CD14-positive monocyte (primary cell): ENCODE measurements around the gene UTP14C. TPM values are rescaled to one million over a fixed set of nuclear protein-coding genes. Genes with fewer than 3 reads are reported as not detected.

Experiments used
- DNase-seq, 3 donors: peaks; one replicate each; pipeline ENCODE4 v3.0.0-alpha.2; 2011 to 2022
- H2AFZ ChIP-seq: 2 replicates; pipeline ENCODE4 v1.6.0; 2012; ENCODE audit warnings: mild to moderate bottlenecking, low read depth, low read length, inconsistent platforms; ENCODE audit not compliant: insufficient read depth, poor library complexity, severe bottlenecking
- H3K27ac ChIP-seq, 2 donors: 1 replicate in 1 of 2; 2 replicates in 1 of 2; pipeline ENCODE4 v1.5.1; 2012 to 2013; ENCODE audit warnings: low read length in 2 of 2, control low read depth in 1 of 2, inconsistent platforms in 1 of 2, low read depth in 1 of 2, mild to moderate bottlenecking in 1 of 2
- H3K27me3 ChIP-seq, 2 donors: one replicate each; pipeline versions ENCODE4 v1.6.0 to v1.6.1; 2011 to 2013; ENCODE audit warnings: low read length in 2 of 2; ENCODE audit not compliant: control insufficient read depth in 2 of 2, insufficient read depth in 2 of 2
- H3K36me3 ChIP-seq, 2 donors: replicated peaks in 1 of 2; 1 replicate in 1 of 2; 2 replicates in 1 of 2; pipeline versions ENCODE4 v1.5.1 to v1.6.1; 2012 to 2013; ENCODE audit warnings: low read length in 2 of 2, control low read depth in 1 of 2, inconsistent platforms in 1 of 2, mild to moderate bottlenecking in 1 of 2; ENCODE audit not compliant: insufficient read depth in 2 of 2, control insufficient read depth in 1 of 2
- H3K4me1 ChIP-seq, 2 donors: 1 replicate in 1 of 2; 2 replicates in 1 of 2; pipeline versions ENCODE4 v1.5.1 to v1.6.1; 2012 to 2013; ENCODE audit warnings: low read length in 2 of 2, control low read depth in 1 of 2, inconsistent platforms in 1 of 2, mild to moderate bottlenecking in 1 of 2, moderate library complexity in 1 of 2; ENCODE audit not compliant: insufficient read depth in 2 of 2, control insufficient read depth in 1 of 2
- H3K4me2 ChIP-seq: replicated peaks from 2 replicates; pipeline ENCODE3; 2012; ENCODE audit warnings: low read length, moderate library complexity, mild to moderate bottlenecking; ENCODE audit not compliant: poor library complexity, severe bottlenecking; ENCODE audit errors: extremely low read depth
- H3K4me3 ChIP-seq, 3 experiments: fragments of 200-600 bp in 1 of 3; sonication (generic) in 1 of 3; replicated peaks in 1 of 3; 1 replicate in 2 of 3; 2 replicates in 1 of 3; pipeline ENCODE4 v1.5.1; 2011 to 2013; ENCODE audit warnings: low read length in 3 of 3, mild to moderate bottlenecking in 3 of 3, control low read depth in 2 of 3, low read depth in 2 of 3, inconsistent platforms in 1 of 3, moderate library complexity in 1 of 3
- H3K79me2 ChIP-seq: 2 replicates; pipeline ENCODE4 v1.6.0; 2012; ENCODE audit warnings: mild to moderate bottlenecking, control low read depth, inconsistent platforms, low read length, moderate library complexity; ENCODE audit not compliant: insufficient read depth
- H3K9ac ChIP-seq: 2 replicates; pipeline ENCODE4 v1.6.0; 2017; ENCODE audit warnings: low read length, mild to moderate bottlenecking; ENCODE audit not compliant: insufficient read depth, poor library complexity, severe bottlenecking
- H3K9me3 ChIP-seq, 2 donors: replicated peaks in 1 of 2; 1 replicate in 1 of 2; 2 replicates in 1 of 2; pipeline versions ENCODE4 v1.5.1 to v1.6.1; 2012 to 2013; ENCODE audit warnings: low read length in 2 of 2, control low read depth in 1 of 2; ENCODE audit not compliant: control insufficient read depth in 1 of 2, insufficient read depth in 1 of 2
- H4K20me1 ChIP-seq: 2 replicates; pipeline ENCODE4 v1.6.0; 2012; ENCODE audit warnings: mild to moderate bottlenecking, low read length, control low read depth, moderate library complexity; ENCODE audit not compliant: insufficient read depth
- H3K27ac Mint-ChIP-seq, 7 donors: one replicate each; pipeline ENCODE4 v1.8.0; 2020; ENCODE audit warnings: mild to moderate bottlenecking in 7 of 7, mixed read lengths in 7 of 7, moderate library complexity in 6 of 7, inconsistent platforms in 2 of 7
- H3K27me3 Mint-ChIP-seq, 3 donors: one replicate each; pipeline ENCODE4 v1.8.0; 2021 to 2022; ENCODE audit warnings: low read depth in 3 of 3, mild to moderate bottlenecking in 3 of 3, mixed read lengths in 3 of 3, moderate library complexity in 3 of 3, inconsistent platforms in 1 of 3
- H3K36me3 Mint-ChIP-seq, 2 donors: one replicate each; pipeline ENCODE4 v1.8.0; 2020; ENCODE audit warnings: mixed read lengths in 2 of 2, inconsistent platforms in 1 of 2, mild to moderate bottlenecking in 1 of 2
- H3K4me1 Mint-ChIP-seq: one replicate; pipeline ENCODE4 v1.8.0; 2020; ENCODE audit warnings: mild to moderate bottlenecking, mixed read lengths
- H3K4me3 Mint-ChIP-seq, 2 donors: one replicate each; pipeline ENCODE4 v1.8.0; 2020; ENCODE audit warnings: mild to moderate bottlenecking in 2 of 2, mixed read lengths in 2 of 2, moderate library complexity in 1 of 2
- H3K9me3 Mint-ChIP-seq, 7 donors: one replicate each; pipeline ENCODE4 v1.8.0; 2020 to 2022; ENCODE audit warnings: mixed read lengths in 7 of 7, mild to moderate bottlenecking in 6 of 7, moderate library complexity in 6 of 7, inconsistent platforms in 2 of 7
- CTCF ChIP-seq: fragments of 200-600 bp; IDR thresholded peaks from one replicate; pipeline ENCODE4 v1.8.0; 2022; ENCODE audit warnings: antibody characterized with exemption, mild to moderate bottlenecking
- WGBS: methylation state at CpG from one replicate; pipeline ENCODE4 v1.1.5; 2013; ENCODE audit warnings: missing lambda C conversion rate; ENCODE audit not compliant: insufficient coverage; 5-methylcytosine and 5-hydroxymethylcytosine counted together
- intact Hi-C, 2 donors: fragments of 100-400 bp; cut with micrococcal nuclease; formaldehyde crosslinking; loops; one replicate each; pipeline versions ENCODE4 v1.15.0 to v1.15.1; 2023
- polyA plus RNA-seq, 3 donors: library from polyadenylated mRNA; depleted of rRNA in 1 of 3; unstranded in 2 of 3; stranded (reverse) in 1 of 3; fragments of 300-500 nt in 2 of 3; fragments of >200 nt in 1 of 3; fragmentation: Illumina TruSeq in 2 of 3; gene quantifications; 1 replicate in 2 of 3; 2 replicates in 1 of 3; pipeline ENCODE4 v1.2.3, GENCODE V29; 2012 to 2021

The UTP14C gene
- polyA plus RNA-seq, 3 donors, result 1.2 to 1.5 (median 1.2) TPM

- intact Hi-C loops, result loop anchor here (5.0 to 10.0 kb wide), 4 partner anchors 186 to 559 kb away; partner anchors contain the start of genes CKAP2 (in 1 of the 2), INTS6 (in 1 of the 2) and VPS36 (in 1 of the 2)
- Histone ChIP-seq H3K79me2 (peaks cover 37% of the 10 kb centered on the region), H3K27ac (peak within 1 kb of the TSS; percentile 24 to 86), H3K9ac (peak within 1 kb of the TSS; percentile 72), H3K27me3 (peaks cover 22 to 33% of the 10 kb centered on the region in 2 donors), H3K36me3 (no peaks in the 10 kb centered on the region), H3K4me2 (peak within 1 kb of the TSS; percentile 98), H3K9me3 (peaks cover 0 to 5% of the 10 kb centered on the region in 2 donors), H4K20me1 (no peaks in the 10 kb centered on the region), H3K4me3 (peak within 1 kb of the TSS; percentile 74 to 97 (median 87)), H3K4me1 (peaks cover 16 to 24% of the 10 kb centered on the region in 2 donors), H2AFZ (peak within 1 kb of the TSS; percentile 97)
- no peak for TF ChIP-seq CTCF
- H3K4me1 Mint-ChIP-seq, result peaks cover 24% of the 10 kb centered on the region
- H3K36me3 Mint-ChIP-seq, result peaks cover 6 to 8% of the 10 kb centered on the region in 2 donors
- under 1% methylated on average over 39 of the region's 46 CpGs for WGBS
- H3K4me3 Mint-ChIP-seq, result peak within 1 kb of the TSS; percentile 95 to 99
- peak in 2 of 3 donors; percentile 2 to 9 for DNase-seq
- H3K27ac Mint-ChIP-seq, result peak within 1 kb of the TSS; percentile 90 to 98 (median 95)
- H3K27me3 Mint-ChIP-seq, result peaks cover 26 to 42% (median 33%) of the 10 kb centered on the region in 3 donors
- peaks cover 0 to 5% (median 0%) of the 10 kb centered on the region in 7 donors for H3K9me3 Mint-ChIP-seq
Measured at GRCh38 chr13:52010890-52011631, 13.4 kb upstream of the UTP14C start, which contains the start of gene ATP7B. Gene ATP7B, minus strand, starts transcription at chr13:52011450. Its CDS starts 113 bp downstream, at chr13:52011337.

- WGBS, result under 1% methylated on average over 70 of the region's 82 CpGs
- H3K4me2 ChIP-seq, result peak within 1 kb of the TSS; percentile 98
- no peaks in the 10 kb centered on the region for H3K36me3 ChIP-seq
- peak within 1 kb of the TSS; percentile 72 for H3K9ac ChIP-seq
- Mint-ChIP-seq H3K4me3 (peak within 1 kb of the TSS; percentile 95 to 99), H3K9me3 (peaks cover 0 to 5% (median 0%) of the 10 kb centered on the region in 7 donors), H3K4me1 (peaks cover 24% of the 10 kb centered on the region), H3K27ac (peak within 1 kb of the TSS; percentile 90 to 98 (median 95)), H3K36me3 (peaks cover 9 to 10% of the 10 kb centered on the region in 2 donors), H3K27me3 (peaks cover 26 to 37% (median 30%) of the 10 kb centered on the region in 3 donors)
- peaks cover 22 to 33% of the 10 kb centered on the region in 2 donors for H3K27me3 ChIP-seq
- TF ChIP-seq CTCF, result no peak
- peaks cover 43% of the 10 kb centered on the region for H3K79me2 ChIP-seq
- peak; percentile 95 to 99 (median 97) for DNase-seq
- H3K4me1 ChIP-seq, result peaks cover 16 to 24% of the 10 kb centered on the region in 2 donors
- H3K27ac ChIP-seq, result peak within 1 kb of the TSS; percentile 24 to 86
- intact Hi-C loops, result loop anchor here (5.0 to 10.0 kb wide), 4 partner anchors 187 to 560 kb away; partner anchors contain the start of genes CKAP2 (in 1 of the 2), INTS6 (in 1 of the 2) and VPS36 (in 1 of the 2)
- H3K4me3 ChIP-seq, result peak within 1 kb of the TSS; percentile 74 to 97 (median 87)
- H3K9me3 ChIP-seq, result peaks cover 0 to 5% of the 10 kb centered on the region in 2 donors
- H2AFZ ChIP-seq, result peak within 1 kb of the TSS; percentile 97
- no peaks in the 10 kb centered on the region for H4K20me1 ChIP-seq
Measured at GRCh38 chr13:52011632-52012511, 12.6 kb upstream of the UTP14C start, which contains the start of gene ALG11. Gene ALG11, plus strand, starts transcription at chr13:52012398. Its CDS starts 21 bp downstream, at chr13:52012419.
